Glomerular visceral epithelial cell (primary cell): ENCODE measurements around the gene ZFAND6.

Experiments used
- DNase-seq: peaks from one replicate; pipeline ENCODE4 v3.0.0-alpha.2; 2016; ENCODE audit errors: extremely low spot score

ZFAND6 gene

GRCh38 chr15:80167936-80168335 lies 108.5 kb downstream of the ZFAND6 start:
- DNase-seq: no peak

DNA sequence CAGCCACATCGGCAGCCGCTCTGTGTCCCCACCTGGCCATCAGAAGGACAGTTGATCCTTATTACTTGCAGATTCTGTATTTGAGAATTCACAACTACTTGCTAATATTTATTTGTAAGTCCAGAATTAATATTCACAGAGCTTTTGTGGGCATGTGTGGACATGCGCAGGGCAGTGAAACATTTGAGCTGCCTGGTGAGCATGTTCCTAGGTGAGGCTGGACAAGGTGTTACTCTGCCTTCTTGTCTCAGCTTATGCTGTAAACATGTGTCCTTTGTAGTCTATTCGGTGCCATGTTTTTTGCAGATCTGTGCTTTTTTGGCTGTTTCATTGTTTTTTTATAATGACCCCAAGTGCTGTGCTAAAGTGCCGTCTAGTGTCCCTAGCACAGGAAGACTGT lies 108.9 kb downstream of the ZFAND6 start:
- DNase-seq: no peak

DNA sequence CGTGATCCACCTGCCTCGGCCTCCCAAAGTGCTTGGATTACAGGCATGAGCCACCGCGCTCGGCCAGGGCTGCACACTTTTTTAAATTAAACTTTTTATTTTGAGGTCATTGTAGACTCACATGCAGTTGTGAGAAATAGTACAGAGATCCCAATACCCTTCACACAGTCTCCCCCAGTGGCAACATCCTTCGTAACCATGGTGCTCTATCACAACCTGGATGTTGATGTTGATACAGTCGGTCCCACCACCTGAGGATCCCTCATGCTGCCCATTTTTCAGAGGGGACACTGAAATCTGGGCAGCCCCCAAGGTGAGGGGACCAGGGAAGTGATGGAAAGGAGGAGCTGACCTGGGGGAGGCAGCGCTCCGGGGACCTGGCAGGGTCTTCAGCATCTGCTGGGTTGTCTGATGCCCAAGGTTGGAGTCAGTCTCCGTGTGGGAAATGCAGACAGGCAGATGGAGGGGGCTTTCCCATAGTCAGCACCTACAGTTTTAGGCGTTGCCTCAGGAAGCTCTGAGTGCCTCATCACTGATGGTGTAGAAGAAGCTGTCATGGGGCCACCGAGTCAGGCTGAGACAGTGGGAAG lies 110.4 kb downstream of the ZFAND6 start:
- no peak for DNase-seq

DNA sequence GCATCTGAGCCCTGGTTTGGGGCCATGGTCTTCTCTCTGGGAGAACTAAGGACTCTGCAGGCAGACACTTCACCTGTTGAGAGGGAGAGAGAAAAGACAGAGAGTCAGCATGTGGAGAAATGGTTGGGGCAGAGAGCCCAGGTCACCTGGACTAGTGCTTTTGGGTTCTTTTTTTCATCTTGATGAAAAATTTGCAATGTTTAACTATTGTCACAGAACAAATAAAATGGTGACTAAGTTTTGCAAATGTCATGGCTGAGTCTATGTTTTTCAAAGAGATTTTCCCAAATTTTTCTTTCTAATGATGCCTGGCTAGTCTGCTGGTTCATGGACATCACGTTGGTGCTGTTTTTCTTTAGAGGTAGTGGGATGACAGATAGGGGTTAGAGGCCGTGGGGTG lies 111.1 kb downstream of the ZFAND6 start:
- no peak for DNase-seq

DNA sequence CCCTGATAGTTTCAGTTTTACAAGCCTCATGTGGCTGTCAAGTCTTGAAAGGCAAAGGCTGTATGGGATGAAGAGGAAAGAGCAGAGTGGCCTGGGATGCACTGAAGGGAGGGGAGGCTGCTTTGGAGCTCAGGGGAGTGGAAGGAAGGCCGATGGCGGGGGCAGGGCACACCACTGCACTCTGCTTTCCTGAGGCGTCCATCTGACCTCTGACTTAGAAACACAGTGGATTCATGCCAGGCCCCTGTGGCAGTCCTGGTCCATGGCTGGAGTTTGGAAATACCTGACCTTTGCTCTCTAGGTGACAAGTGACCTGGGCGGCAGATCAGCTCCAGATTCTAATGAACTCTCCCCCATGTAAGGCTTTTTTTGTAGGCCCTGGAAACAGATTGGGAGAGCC lies 112.3 kb downstream of the ZFAND6 start:
- DNase-seq: no peak

- DNase-seq: no peak
Measured at GRCh38 chr15:80172401-80172800, 112.9 kb downstream of the ZFAND6 start.

DNA sequence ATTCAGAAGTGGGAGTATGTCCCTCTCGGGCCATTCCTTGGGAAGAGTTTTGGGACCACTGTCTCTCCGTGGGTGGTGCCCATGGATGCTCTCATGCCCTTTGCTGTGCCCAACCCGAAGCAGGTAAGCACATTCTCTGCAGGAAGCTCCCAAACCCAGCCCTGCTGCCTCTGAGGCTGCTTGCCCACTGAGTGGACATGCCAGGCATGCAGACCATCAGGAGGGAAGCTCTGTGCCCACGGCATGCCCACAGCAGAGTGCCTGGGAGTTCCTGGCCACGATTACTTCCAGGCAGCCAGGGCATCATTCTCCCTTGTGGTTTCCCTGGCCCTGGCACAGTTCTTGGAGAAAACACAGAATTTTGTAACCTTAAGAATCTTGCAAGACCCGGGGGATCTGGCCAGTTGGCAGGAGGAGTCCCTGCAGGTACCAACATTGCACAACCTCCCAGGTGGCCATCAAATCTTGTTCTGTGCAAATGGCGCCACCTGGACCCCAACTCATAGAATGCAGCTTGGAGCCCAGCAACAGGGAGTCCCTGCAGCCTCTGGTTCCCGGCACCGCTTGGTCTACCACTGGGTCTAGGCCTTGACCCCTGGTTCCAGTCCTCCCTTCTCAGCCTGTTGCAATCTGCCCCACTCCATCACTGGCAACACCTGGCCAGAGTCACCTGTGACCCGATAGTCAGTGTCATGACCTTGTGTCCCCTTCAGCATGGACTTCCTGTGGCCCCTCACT lies 113.7 kb downstream of the ZFAND6 start:
- DNase-seq: peak; percentile 76

DNA sequence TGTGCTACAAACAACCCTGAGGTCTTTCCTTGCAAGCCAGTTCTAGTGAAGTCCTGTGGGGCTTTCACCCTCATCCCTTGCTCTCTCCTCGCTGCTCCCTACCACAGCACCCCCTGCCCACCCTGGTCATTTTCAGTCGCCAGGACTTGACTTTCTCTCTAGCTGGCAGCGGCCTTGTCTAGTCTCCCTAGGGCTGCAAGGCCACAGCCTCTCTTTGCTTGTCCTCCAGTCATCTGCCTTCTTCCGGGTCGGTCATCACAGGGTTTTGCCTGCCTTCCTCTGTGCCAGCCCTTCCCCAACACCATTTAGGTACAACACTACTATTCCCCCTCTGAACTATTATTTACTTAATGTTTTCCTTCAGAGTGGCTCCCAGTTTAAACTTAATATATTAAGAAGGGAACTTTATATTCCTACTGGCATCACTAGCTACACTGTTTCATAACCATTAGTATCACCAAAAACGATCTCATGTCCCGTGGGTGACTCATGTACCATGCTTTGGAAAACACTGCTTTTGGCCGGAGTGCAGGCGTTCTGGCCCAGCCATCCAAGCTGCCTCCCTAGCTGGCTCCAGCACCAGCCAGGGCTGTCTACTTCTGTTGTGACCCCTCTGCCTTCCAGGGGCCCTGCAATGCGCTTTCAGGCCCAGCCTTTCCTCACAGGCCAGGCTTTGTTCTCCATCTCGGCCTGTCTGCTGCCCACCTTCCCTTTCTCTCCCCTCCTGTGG lies 114.7 kb downstream of the ZFAND6 start:
- DNase-seq: no peak

GRCh38 chr15:80175436-80175835 lies 116.0 kb downstream of the ZFAND6 start:
- no peak for DNase-seq

- DNase-seq: no peak
Measured at GRCh38 chr15:80176443-80176842, 117.0 kb downstream of the ZFAND6 start.

GRCh38 chr15:80177156-80177555 lies 117.7 kb downstream of the ZFAND6 start:
- no peak for DNase-seq

- DNase-seq: peak; percentile 82
Measured at GRCh38 chr15:80179025-80179759, 119.7 kb downstream of the ZFAND6 start.

DNA sequence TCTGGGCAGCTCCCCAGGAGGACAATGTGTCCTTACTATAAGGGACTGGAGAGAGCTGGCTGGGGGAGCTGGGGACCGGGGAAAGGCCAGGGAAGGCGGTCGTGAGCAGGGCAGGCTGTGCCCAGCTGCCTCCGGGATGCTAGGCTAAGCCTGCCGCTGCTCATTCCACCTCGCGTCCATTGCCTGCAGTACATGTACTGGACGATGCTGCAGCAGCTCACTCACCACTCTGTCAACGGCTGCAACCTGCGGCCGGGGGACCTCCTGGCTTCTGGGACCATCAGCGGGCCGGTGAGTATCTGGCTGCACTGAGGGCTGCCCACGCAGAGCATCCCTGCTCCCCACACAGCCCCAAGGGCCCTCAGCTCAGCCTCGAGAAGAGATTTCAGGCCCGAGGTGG lies 120.5 kb downstream of the ZFAND6 start:
- DNase-seq: no peak

- DNase-seq: no peak
Measured at GRCh38 chr15:80180468-80180867, 121.0 kb downstream of the ZFAND6 start.

- no peak for DNase-seq
Measured at GRCh38 chr15:80180986-80181385, 121.5 kb downstream of the ZFAND6 start.

GRCh38 chr15:80182611-80183261 lies 123.3 kb downstream of the ZFAND6 start:
- DNase-seq: no peak

- no peak for DNase-seq
Measured at GRCh38 chr15:80183306-80183705, 123.8 kb downstream of the ZFAND6 start.

GRCh38 chr15:80183886-80184285 lies 124.4 kb downstream of the ZFAND6 start:
- no peak for DNase-seq

- DNase-seq: no peak
Measured at GRCh38 chr15:80184554-80184953, 125.1 kb downstream of the ZFAND6 start.

DNA sequence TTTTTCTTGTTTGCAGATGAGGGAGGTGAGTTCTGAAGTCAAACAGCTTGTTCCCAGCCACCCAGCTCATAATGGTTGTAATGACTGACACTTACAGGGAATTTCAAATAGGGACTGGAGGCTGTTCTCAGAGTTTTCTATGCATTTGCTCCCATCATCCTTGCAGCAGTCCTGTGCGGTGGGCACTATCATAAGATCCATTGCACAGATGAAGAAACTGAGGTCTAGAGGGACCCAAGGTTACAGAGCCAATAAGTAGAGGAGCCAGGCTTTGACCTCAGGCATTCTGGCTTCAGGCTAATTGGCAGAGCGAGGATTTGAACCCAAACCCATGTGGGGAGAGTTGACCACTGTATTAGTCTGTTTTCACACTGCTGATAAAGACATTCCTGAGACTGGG lies 125.7 kb downstream of the ZFAND6 start:
- no peak for DNase-seq

DNA sequence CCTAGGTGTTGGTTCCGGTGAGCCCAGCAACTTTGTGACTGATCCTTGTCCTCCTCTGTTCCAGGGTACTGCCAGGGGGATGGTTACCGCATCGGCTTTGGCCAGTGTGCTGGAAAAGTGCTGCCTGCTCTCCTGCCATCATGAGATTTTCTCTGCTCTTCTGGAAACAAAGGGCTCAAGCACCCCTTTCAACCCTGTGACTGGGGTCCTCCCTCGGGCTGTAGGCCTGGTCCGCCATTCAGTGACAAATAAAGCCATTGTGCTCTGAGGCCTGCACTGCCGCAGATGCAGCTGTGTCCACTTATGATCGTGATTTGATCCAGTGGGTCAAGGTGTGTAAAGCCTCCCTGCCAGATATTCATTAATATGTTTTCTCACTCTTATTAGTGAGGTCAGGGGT lies 126.6 kb downstream of the ZFAND6 start:
- no peak for DNase-seq

DNA sequence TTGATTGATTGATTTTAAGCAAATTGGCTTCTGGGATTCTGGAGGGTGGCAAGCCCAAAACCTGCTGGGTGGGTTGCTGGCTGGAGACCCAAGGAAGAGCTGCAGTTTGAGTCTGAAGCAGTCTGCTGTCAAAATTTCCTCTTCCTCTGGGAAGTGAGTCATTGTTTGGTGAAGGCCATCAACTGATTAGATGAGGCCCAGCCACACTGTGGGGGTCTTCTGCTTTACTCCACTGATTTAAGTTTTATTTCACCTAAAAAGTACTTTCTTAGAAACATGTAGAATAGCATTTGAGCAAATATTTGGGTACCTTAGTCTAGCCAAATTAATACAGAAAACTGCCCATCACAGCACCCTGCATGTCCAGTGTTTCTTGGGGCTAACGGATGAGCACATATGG lies 127.1 kb downstream of the ZFAND6 start:
- no peak for DNase-seq
